Urothelium cell line (cell line): Measurements from ENCODE around the gene NUTM1.
"Not testable (repeated sequence)": the region's sequence is repeated elsewhere in the genome, so short reads cannot be mapped to it uniquely, and the experiment has no call there.

Experiments
- DNase-seq: peaks from one replicate; pipeline ENCODE4 v3.0.0; 2011; ENCODE audit warnings: low spot score, mixed read lengths
- FAIRE-seq: peaks from 2 replicates; lab custom pipeline; 2011; peaks lifted over from hg19 to GRCh38; lab: Jason Lieb, UNC

The NUTM1 gene

GRCh38 chr15:34362047-34362773 lies 19.1 kb downstream of the NUTM1 start:
- no peak for DNase-seq
- FAIRE-seq, result no peak

- no peak for DNase-seq
- no peak for FAIRE-seq
Measured at GRCh38 chr15:34364041-34364440, 20.9 kb downstream of the NUTM1 start.

- FAIRE-seq, result no peak
- no peak for DNase-seq
Measured at GRCh38 chr15:34365091-34365825, 22.1 kb downstream of the NUTM1 start.

- no peak for DNase-seq
- no peak for FAIRE-seq
Measured at GRCh38 chr15:34365836-34366235, 22.7 kb downstream of the NUTM1 start.

- DNase-seq, result peak; percentile 71
- FAIRE-seq, result no peak
Measured at GRCh38 chr15:34366271-34367065, 23.4 kb downstream of the NUTM1 start.

- FAIRE-seq, result no peak
Measured at GRCh38 chr15:34367101-34368081, 24.3 kb downstream of the NUTM1 start, which contains the start of gene LPCAT4. LPCAT4 (minus strand) TSS chr15:34367196; CDS start chr15:34367100, 96 bp downstream.

GRCh38 chr15:34370129-34370528 lies 27.0 kb downstream of the NUTM1 start:
- FAIRE-seq, result no peak

More at GRCh38 chr15:34367101-34368081, 24.3 kb downstream of the NUTM1 start, which contains the start of gene LPCAT4:
- DNase-seq, result peak; percentile 94

GRCh38 chr15:34370643-34371042 lies 27.5 kb downstream of the NUTM1 start:
- FAIRE-seq (no peak), DNase-seq (no peak)

More at GRCh38 chr15:34370129-34370528, 27.0 kb downstream of the NUTM1 start:
- no peak for DNase-seq

- DNase-seq, result no peak
- FAIRE-seq, result no peak
Measured at GRCh38 chr15:34373951-34374350, 30.8 kb downstream of the NUTM1 start.

- no peak for DNase-seq
- FAIRE-seq, result no peak
Measured at GRCh38 chr15:34374816-34375215, 31.7 kb downstream of the NUTM1 start.

GRCh38 chr15:34375541-34375940 lies 32.4 kb downstream of the NUTM1 start:
- not testable (repeated sequence) for FAIRE-seq, DNase-seq

GRCh38 chr15:34376856-34377255 lies 33.7 kb downstream of the NUTM1 start:
- FAIRE-seq, result no peak
- no peak for DNase-seq

GRCh38 chr15:34380491-34380890 lies 37.4 kb downstream of the NUTM1 start:
- FAIRE-seq, DNase-seq: not testable (repeated sequence)

GRCh38 chr15:34381829-34382521 lies 38.9 kb downstream of the NUTM1 start:
- not testable (repeated sequence) for FAIRE-seq, DNase-seq

- FAIRE-seq, DNase-seq: not testable (repeated sequence)
Measured at GRCh38 chr15:34389594-34390086, 46.5 kb downstream of the NUTM1 start.

- not testable (repeated sequence) for FAIRE-seq, DNase-seq
Measured at GRCh38 chr15:34392981-34393380, 49.9 kb downstream of the NUTM1 start.

- DNase-seq, FAIRE-seq: not testable (repeated sequence)
Measured at GRCh38 chr15:34397637-34398259, 54.6 kb downstream of the NUTM1 start.

GRCh38 chr15:34403160-34403598 lies 60.1 kb downstream of the NUTM1 start:
- not testable (repeated sequence) for DNase-seq, FAIRE-seq
